ENCODE measurements around the gene PFKL.
A peak's percentile ranks its signal among the peaks of the same experiment; 100 is the strongest.
"Not testable (repeated sequence)": the region's sequence is repeated elsewhere in the genome, so short reads cannot be mapped to it uniquely, and the experiment has no call there.

GRCh38 chr21:44302573-44303401 lies 2.9 kb downstream of the PFKL start:
- peak; percentile 23 to 55 for TF ChIP-seq CTCF (conservative IDR thresholded peaks at IDR 0.05; ENCODE audit: low read depth in 2 of 2)
- not testable (repeated sequence) for TF ChIP-seq REST (IDR thresholded peaks at IDR 0.05; ENCODE audit: unreplicated experiment)
